HCT116 (cell line): Measurements from ENCODE around the gene PARP2. TPM values are rescaled to one million over a fixed set of nuclear protein-coding genes. Genes with fewer than 3 reads are reported as not detected.
A peak's percentile ranks its signal among the peaks of the same experiment; 100 is the strongest.

Experiments
- ATAC-seq: fragments of 200-7000 bp; cut with Tn5 transposase; 2 replicates; pipeline ENCODE4 v1.9.1; 2020; ENCODE audit warnings: mild to moderate bottlenecking, moderate library complexity
- BruUV-seq: library from RNA; stranded (reverse); fragments of 400-500 nt; replicated peaks from 2 replicates; lab custom pipeline; 2021; lab: Mats Ljungman, UMichigan
- CTCF ChIA-PET: fragments of 300-600 bp; sonication (Branson Sonifier 250); formaldehyde crosslinking; loops from one replicate; lab custom pipeline; 2021; ENCODE audit warnings: antibody characterized with exemption; lab: Charles Lee
- POLR2A ChIA-PET: fragments of 300-600, 350-600 bp; sonication (Branson Sonifier 250); formaldehyde crosslinking; loops from one replicate; lab custom pipeline; 2021; ENCODE audit warnings: antibody characterized with exemption; lab: Charles Lee
- RAD21 ChIA-PET, 2 experiments: fragments of 300-600 bp; sonication (Branson Sonifier 250); formaldehyde crosslinking; loops; one replicate each; lab custom pipeline; 2023; ENCODE audit warnings: low total read pairs in 2 of 2; ENCODE audit not compliant: uncharacterized antibody in 2 of 2, unreplicated experiment in 2 of 2, low non-redundant PET in 1 of 2; lab: Charles Lee
- DNase-seq: peaks from one replicate; pipeline ENCODE4 v3.0.0-alpha.2; 2010; ENCODE audit warnings: low read depth, low spot score
- H2AFZ ChIP-seq: fragments of 200-600 bp; shearing (Covaris generic), sonication (generic); 2 replicates; pipeline ENCODE4 v1.6.1; 2017; ENCODE audit warnings: low read depth, mixed run types, mixed read lengths, antibody characterized with exemption, low read length; ENCODE audit not compliant: poor library complexity, severe bottlenecking
- H3K27ac ChIP-seq: 2 replicates; pipeline ENCODE4 v1.5.1; 2012; ENCODE audit warnings: low read depth, low read length
- H3K27me3 ChIP-seq: fragments of 200-600 bp; sonication (generic); 2 replicates; pipeline ENCODE4 v1.6.1; 2016; ENCODE audit warnings: mixed run types, low read length, mixed read lengths; ENCODE audit not compliant: insufficient read depth
- H3K36me3 ChIP-seq, 2 experiments: fragments of 200-500 bp in 1 of 2; fragments of 200-600 bp in 1 of 2; sonication (Bioruptor generic) in 1 of 2; sonication (generic) in 1 of 2; 2 replicates each; pipeline versions ENCODE4 v1.5.1 to v1.6.1; 2014 to 2016; ENCODE audit warnings: low read length in 2 of 2, inconsistent platforms in 1 of 2, mixed read lengths in 1 of 2, mixed run types in 1 of 2; ENCODE audit not compliant: insufficient read depth in 2 of 2, control insufficient read depth in 1 of 2
- H3K4me1 ChIP-seq, 2 experiments: fragments of 200-600 bp in 1 of 2; sonication (generic) in 1 of 2; 2 replicates each; pipeline versions ENCODE4 v1.5.1 to v1.6.1; 2012 to 2017; ENCODE audit warnings: low read length in 2 of 2, inconsistent platforms in 1 of 2, mild to moderate bottlenecking in 1 of 2, mixed read lengths in 1 of 2, mixed run types in 1 of 2, moderate library complexity in 1 of 2; ENCODE audit not compliant: insufficient read depth in 2 of 2, control insufficient read depth in 1 of 2
- H3K4me2 ChIP-seq: fragments of 200-600 bp; sonication (generic); 2 replicates; pipeline ENCODE4 v1.6.1; 2017; ENCODE audit warnings: mixed run types, low read length, mixed read lengths
- H3K4me3 ChIP-seq, 2 experiments: fragments of 200-600 bp in 1 of 2; sonication (generic) in 1 of 2; replicated peaks in 1 of 2; 2 replicates each; pipeline ENCODE4 v1.5.1; 2011 to 2016; ENCODE audit warnings: low read length in 2 of 2, control low read depth in 1 of 2, low read depth in 1 of 2, mild to moderate bottlenecking in 1 of 2, mixed read lengths in 1 of 2, mixed run types in 1 of 2
- H3K79me2 ChIP-seq: fragments of 200-600 bp; sonication (generic); 2 replicates; pipeline ENCODE4 v1.6.1; 2017; ENCODE audit warnings: mild to moderate bottlenecking, mixed run types, low read length, moderate library complexity, mixed read lengths; ENCODE audit not compliant: insufficient read depth
- H3K9ac ChIP-seq: fragments of 200-600 bp; sonication (generic); 2 replicates; pipeline ENCODE4 v1.6.1; 2016; ENCODE audit warnings: low read length, mixed read lengths
- H3K9me2 ChIP-seq: fragments of 200-600 bp; sonication (generic), shearing (Covaris generic); 2 replicates; pipeline ENCODE4 v1.6.1; 2017; ENCODE audit warnings: mixed run types, mild to moderate bottlenecking, moderate library complexity; ENCODE audit not compliant: insufficient read depth
- H3K9me3 ChIP-seq, 2 experiments: fragments of 200-500 bp in 1 of 2; fragments of 200-600 bp in 1 of 2; sonication (Bioruptor generic) in 1 of 2; sonication (generic) in 1 of 2; 2 replicates each; pipeline ENCODE4 v1.6.1; 2014 to 2017; ENCODE audit warnings: low read length in 2 of 2, mixed read lengths in 2 of 2, inconsistent platforms in 1 of 2, low read depth in 1 of 2, mild to moderate bottlenecking in 1 of 2, mixed run types in 1 of 2, moderate library complexity in 1 of 2; ENCODE audit not compliant: control insufficient read depth in 1 of 2, insufficient read depth in 1 of 2
- H4K20me1 ChIP-seq: fragments of 200-600 bp; sonication (generic), shearing (Covaris generic); 2 replicates; pipeline ENCODE4 v1.6.1; 2017; ENCODE audit warnings: mixed run types, mild to moderate bottlenecking, moderate library complexity; ENCODE audit not compliant: insufficient read depth
- CBX3 ChIP-seq: IDR thresholded peaks from 2 replicates; pipeline ENCODE4 v1.6.1; 2012; ENCODE audit warnings: low read depth
- EGR1 ChIP-seq: IDR thresholded peaks from 2 replicates; pipeline ENCODE4 v1.6.1; 2012; ENCODE audit warnings: low read depth
- EZH2phosphoT487 ChIP-seq: fragments of 200-600 bp; IDR thresholded peaks from 2 replicates; pipeline ENCODE4 v1.6.1; 2018; ENCODE audit warnings: antibody characterized with exemption, borderline replicate concordance
- JUND ChIP-seq: IDR thresholded peaks from 2 replicates; pipeline ENCODE4 v1.6.1; 2012
- POLR2A ChIP-seq: IDR thresholded peaks from 2 replicates; pipeline ENCODE4 v1.7.0; 2011; ENCODE audit warnings: borderline replicate concordance; ENCODE audit not compliant: insufficient read depth, insufficient read length; ENCODE audit errors: extremely low read depth
- RAD21 ChIP-seq: IDR thresholded peaks from 2 replicates; pipeline ENCODE4 v1.6.1; 2012; ENCODE audit warnings: low read depth, mild to moderate bottlenecking
- SIN3A ChIP-seq: IDR thresholded peaks from 2 replicates; pipeline ENCODE4 v1.6.1; 2012; ENCODE audit warnings: low read depth
- SP1 ChIP-seq: IDR thresholded peaks from 2 replicates; pipeline ENCODE4 v1.6.1; 2012; ENCODE audit warnings: low read depth
- SRF ChIP-seq: IDR thresholded peaks from 2 replicates; pipeline ENCODE4 v1.6.1; 2012; ENCODE audit warnings: low read depth
- intact Hi-C: fragments of 100-400 bp; cut with micrococcal nuclease; formaldehyde crosslinking; loops from 2 replicates; pipeline ENCODE4 v1.10.0; 2022
- total RNA-seq: library from RNA; stranded (reverse); gene quantifications from one replicate; pipeline ENCODE4 v1.2.1, GENCODE V29; 2021; ENCODE audit not compliant: unreplicated experiment
- TF ChIP-seq, protein P1 (sequence below): IDR thresholded peaks from 2 replicates; pipeline ENCODE4 v1.6.1; 2012
- TF ChIP-seq, protein P2 (sequence below), 3 experiments: fragments of 200-600 bp in 1 of 3; sonication (generic) in 1 of 3; IDR thresholded peaks in 2 of 3; conservative IDR thresholded peaks in 1 of 3; 2 replicates each; pipeline ENCODE4 v1.5.1; 2012 to 2017; ENCODE audit warnings: low read depth in 2 of 3, low read length in 2 of 3, antibody characterized with exemption in 1 of 3, borderline replicate concordance in 1 of 3, control low read depth in 1 of 3, mild to moderate bottlenecking in 1 of 3, mixed read lengths in 1 of 3, mixed run types in 1 of 3, moderate library complexity in 1 of 3; ENCODE audit not compliant: insufficient read depth in 1 of 3
- TF ChIP-seq, protein P3 (sequence below): IDR thresholded peaks from 2 replicates; pipeline ENCODE4 v1.6.1; 2012

Gene PARP2
- total RNA-seq, 1 experiment from 2014 or later = 51.8 TPM

DNA sequence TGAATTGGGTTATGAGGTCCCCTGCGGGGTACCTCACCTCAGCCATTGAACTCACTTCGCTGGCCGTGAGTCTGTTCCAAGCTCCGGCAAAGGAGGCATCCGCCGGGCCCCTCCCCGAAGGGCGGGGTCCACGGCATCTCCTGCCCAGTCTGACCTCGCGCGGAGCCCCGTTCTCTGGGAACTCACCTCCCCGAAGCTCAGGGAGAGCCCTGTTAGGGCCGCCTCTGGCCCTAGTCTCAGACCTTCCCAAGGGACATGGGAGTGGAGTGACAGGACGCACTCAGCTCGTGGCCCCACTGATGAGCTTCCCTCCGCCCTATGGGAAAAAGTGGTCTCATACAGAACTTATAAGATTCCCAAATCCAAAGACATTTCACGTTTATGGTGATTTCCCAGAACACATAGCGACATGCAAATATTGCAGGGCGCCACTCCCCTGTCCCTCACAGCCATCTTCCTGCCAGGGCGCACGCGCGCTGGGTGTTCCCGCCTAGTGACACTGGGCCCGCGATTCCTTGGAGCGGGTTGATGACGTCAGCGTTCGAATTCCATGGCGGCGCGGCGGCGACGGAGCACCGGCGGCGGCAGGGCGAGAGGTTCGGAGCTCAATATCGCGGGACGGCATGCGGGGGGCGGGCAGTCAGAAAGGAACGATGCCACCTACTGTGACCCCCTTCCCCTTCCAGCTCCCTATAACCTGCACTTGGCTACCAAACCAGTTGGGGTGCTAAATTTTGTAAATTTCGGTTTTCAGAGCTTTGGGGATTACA, at the start of gene PARP2 (continued):
- TF ChIP-seq, protein P1, sequence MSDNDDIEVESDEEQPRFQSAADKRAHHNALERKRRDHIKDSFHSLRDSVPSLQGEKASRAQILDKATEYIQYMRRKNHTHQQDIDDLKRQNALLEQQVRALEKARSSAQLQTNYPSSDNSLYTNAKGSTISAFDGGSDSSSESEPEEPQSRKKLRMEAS = peak; percentile 63
- TF ChIP-seq CBX3 (peak; percentile 57; the same call in 1 of the 2 replicates), EZH2phosphoT487 (no peak), RAD21 (no peak), POLR2A (peak; percentile 100), JUND (peak; percentile 3; the same call in 1 of the 2 replicates), EGR1 (no peak; the same call in 1 of the 2 replicates)
- TF ChIP-seq, protein P2, sequence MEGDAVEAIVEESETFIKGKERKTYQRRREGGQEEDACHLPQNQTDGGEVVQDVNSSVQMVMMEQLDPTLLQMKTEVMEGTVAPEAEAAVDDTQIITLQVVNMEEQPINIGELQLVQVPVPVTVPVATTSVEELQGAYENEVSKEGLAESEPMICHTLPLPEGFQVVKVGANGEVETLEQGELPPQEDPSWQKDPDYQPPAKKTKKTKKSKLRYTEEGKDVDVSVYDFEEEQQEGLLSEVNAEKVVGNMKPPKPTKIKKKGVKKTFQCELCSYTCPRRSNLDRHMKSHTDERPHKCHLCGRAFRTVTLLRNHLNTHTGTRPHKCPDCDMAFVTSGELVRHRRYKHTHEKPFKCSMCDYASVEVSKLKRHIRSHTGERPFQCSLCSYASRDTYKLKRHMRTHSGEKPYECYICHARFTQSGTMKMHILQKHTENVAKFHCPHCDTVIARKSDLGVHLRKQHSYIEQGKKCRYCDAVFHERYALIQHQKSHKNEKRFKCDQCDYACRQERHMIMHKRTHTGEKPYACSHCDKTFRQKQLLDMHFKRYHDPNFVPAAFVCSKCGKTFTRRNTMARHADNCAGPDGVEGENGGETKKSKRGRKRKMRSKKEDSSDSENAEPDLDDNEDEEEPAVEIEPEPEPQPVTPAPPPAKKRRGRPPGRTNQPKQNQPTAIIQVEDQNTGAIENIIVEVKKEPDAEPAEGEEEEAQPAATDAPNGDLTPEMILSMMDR (IDR thresholded peaks at IDR 0.05 in 2 of 3, conservative IDR thresholded peaks at IDR 0.05 in 1 of 3; ENCODE audit: borderline replicate concordance in 1 of 3, insufficient read depth in 1 of 3, low read depth in 2 of 3, low read length in 2 of 3) = no peak

DNA sequence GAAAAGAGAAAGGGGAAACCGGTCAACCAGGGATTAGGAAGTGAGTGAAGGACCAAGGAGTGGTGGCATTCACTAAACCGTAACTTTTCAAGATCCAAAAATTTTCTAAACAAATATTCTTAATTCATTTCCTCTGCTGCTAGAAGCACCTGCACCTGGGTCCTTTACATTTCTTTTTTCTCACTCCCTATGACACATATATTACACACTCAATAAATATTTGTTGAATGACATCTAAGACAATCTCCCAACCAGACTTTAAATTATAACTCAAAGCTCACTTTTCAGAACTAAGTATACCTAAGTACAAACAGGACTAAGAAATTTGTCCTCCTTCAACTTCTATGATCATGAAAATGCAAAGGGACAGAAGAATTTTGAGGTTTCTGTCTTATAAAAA, 48.8 kb upstream of the PARP2 start:
- ChIA-PET RAD21 (no interaction called here), CTCF (no interaction called here), POLR2A (no interaction called here)
- no peak overlapping the region for H3K4me3 ChIP-seq
- H3K27me3 ChIP-seq = no peaks in the 10 kb centered on the region
- H3K36me3 ChIP-seq = peaks cover 22 to 51% of the 10 kb centered on the region in 2 experiments; a peak in 3 of 4 replicates
- BruUV-seq = no TSS peak
- no peak for DNase-seq
- TF ChIP-seq, protein P1 = no peak
- no peak for TF ChIP-seq SIN3A
- TF ChIP-seq SP1 = no peak
- TF ChIP-seq, protein P3, sequence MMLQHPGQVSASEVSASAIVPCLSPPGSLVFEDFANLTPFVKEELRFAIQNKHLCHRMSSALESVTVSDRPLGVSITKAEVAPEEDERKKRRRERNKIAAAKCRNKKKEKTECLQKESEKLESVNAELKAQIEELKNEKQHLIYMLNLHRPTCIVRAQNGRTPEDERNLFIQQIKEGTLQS = no peak
- no peak for TF ChIP-seq SRF
- H4K20me1 ChIP-seq = no peaks in the 10 kb centered on the region
- H3K9ac ChIP-seq = no peak overlapping the region
- ATAC-seq = no peak
- intact Hi-C loops = no loop called here
- H3K4me1 ChIP-seq = no peaks in the 10 kb centered on the region
- no peak overlapping the region for H3K4me2 ChIP-seq
- H3K9me2 ChIP-seq = no peaks in the 10 kb centered on the region
- H3K9me3 ChIP-seq = no peaks in the 10 kb centered on the region
- no peaks in the 10 kb centered on the region for H3K79me2 ChIP-seq
- no peak overlapping the region for H2AFZ ChIP-seq
- no peak overlapping the region for H3K27ac ChIP-seq
